Measurements from ENCODE around the gene DPH5. TPM values are rescaled to one million over a fixed set of nuclear protein-coding genes. Genes with fewer than 3 reads are reported as not detected.

Gene DPH5
- total RNA-seq, 2 experiments from 2014 or later = 61.7 to 66.3 TPM

- Mint-ChIP-seq H3K27ac (no peak overlapping the region), H3K9me3 (peaks cover 4% of the 10 kb centered on the region), H3K4me1 (ENCODE audit: low read depth) (peaks cover 54% of the 10 kb centered on the region), H3K4me3 (no peak overlapping the region), H3K36me3 (ENCODE audit: low read depth) (peaks cover 49% of the 10 kb centered on the region), H3K27me3 (ENCODE audit: low read depth) (no peaks in the 10 kb centered on the region)
- intact Hi-C loops (cut with micrococcal nuclease) = loop anchor here (1.0 to 10.0 kb wide), 4 partner anchors 15 to 450 kb away; partner anchors contain the start of gene S1PR1
- DNase-seq = no peak
- CTCF ChIA-PET = interaction anchor here (0.6 to 1.5 kb wide), 3 partner anchors 13 to 284 kb away, joined by 3 read pairs; no protein-coding TSS in a partner anchor
Observed at GRCh38 chr1:101004670-101005069, 20.9 kb downstream of the DPH5 start.

GRCh38 chr1:101004061-101004460 is 21.5 kb downstream of the DPH5 start:
- intact Hi-C loops (cut with micrococcal nuclease) = loop anchor here (1.0 to 10.0 kb wide), 2 partner anchors 63 to 451 kb away; no protein-coding TSS in a partner anchor
- no peak for DNase-seq
- no peaks in the 10 kb centered on the region for H3K27me3 Mint-ChIP-seq (ENCODE audit: low read depth)
- no peak overlapping the region for H3K27ac Mint-ChIP-seq
- no peak overlapping the region for H3K4me3 Mint-ChIP-seq
- CTCF ChIA-PET = interaction anchor here (1.2 kb wide), 1 partner anchor 284 kb away, joined by 3 read pairs; no protein-coding TSS in a partner anchor
- H3K36me3 Mint-ChIP-seq (ENCODE audit: low read depth) = peaks cover 46% of the 10 kb centered on the region
- peaks cover 3% of the 10 kb centered on the region for H3K9me3 Mint-ChIP-seq
- H3K4me1 Mint-ChIP-seq (ENCODE audit: low read depth) = peaks cover 54% of the 10 kb centered on the region

- Mint-ChIP-seq H3K9me3 (peaks cover 3% of the 10 kb centered on the region), H3K27ac (peak overlapping the region; percentile 59), H3K27me3 (ENCODE audit: low read depth) (no peaks in the 10 kb centered on the region), H3K4me1 (ENCODE audit: low read depth) (peaks cover 54% of the 10 kb centered on the region), H3K4me3 (no peak overlapping the region), H3K36me3 (ENCODE audit: low read depth) (peaks cover 42% of the 10 kb centered on the region)
- intact Hi-C loops (cut with micrococcal nuclease) = loop anchor here (10.0 kb wide), 1 partner anchor 452 kb away; no protein-coding TSS in a partner anchor
- DNase-seq = no peak
- CTCF ChIA-PET = no interaction called here
Observed at GRCh38 chr1:101003012-101003650, 22.5 kb downstream of the DPH5 start.

- Mint-ChIP-seq H3K27ac (peak overlapping the region; percentile 59), H3K9me3 (peaks cover 3% of the 10 kb centered on the region), H3K4me1 (ENCODE audit: low read depth) (peaks cover 52% of the 10 kb centered on the region), H3K27me3 (ENCODE audit: low read depth) (no peaks in the 10 kb centered on the region), H3K36me3 (ENCODE audit: low read depth) (peaks cover 40% of the 10 kb centered on the region), H3K4me3 (no peak overlapping the region)
- intact Hi-C loops (cut with micrococcal nuclease) = loop anchor here (10.0 kb wide), 1 partner anchor 452 kb away; no protein-coding TSS in a partner anchor
- CTCF ChIA-PET = no interaction called here
- no peak for DNase-seq
Observed at GRCh38 chr1:101002551-101002950, 23.0 kb downstream of the DPH5 start.

GRCh38 chr1:101000131-101000873 is 25.3 kb downstream of the DPH5 start:
- DNase-seq = no peak
- Mint-ChIP-seq H3K36me3 (ENCODE audit: low read depth) (peaks cover 38% of the 10 kb centered on the region), H3K9me3 (no peaks in the 10 kb centered on the region), H3K27me3 (ENCODE audit: low read depth) (no peaks in the 10 kb centered on the region), H3K4me1 (ENCODE audit: low read depth) (peaks cover 41% of the 10 kb centered on the region), H3K4me3 (no peak overlapping the region), H3K27ac (no peak overlapping the region)
- CTCF ChIA-PET = no interaction called here
- intact Hi-C loops (cut with micrococcal nuclease) = loop anchor here (2.0 to 10.0 kb wide), 2 partner anchors 196 to 454 kb away; no protein-coding TSS in a partner anchor

GRCh38 chr1:100998426-100998825 is 27.2 kb downstream of the DPH5 start:
- Mint-ChIP-seq H3K27ac (no peak overlapping the region), H3K4me3 (no peak overlapping the region), H3K27me3 (ENCODE audit: low read depth) (no peaks in the 10 kb centered on the region), H3K9me3 (no peaks in the 10 kb centered on the region), H3K4me1 (ENCODE audit: low read depth) (peaks cover 33% of the 10 kb centered on the region), H3K36me3 (ENCODE audit: low read depth) (peaks cover 45% of the 10 kb centered on the region)
- DNase-seq = no peak
- intact Hi-C loops (cut with micrococcal nuclease) = no loop called here
- CTCF ChIA-PET = no interaction called here

- no peak for DNase-seq
- Mint-ChIP-seq H3K9me3 (no peaks in the 10 kb centered on the region), H3K4me3 (no peak overlapping the region), H3K27ac (no peak overlapping the region), H3K27me3 (ENCODE audit: low read depth) (no peaks in the 10 kb centered on the region), H3K36me3 (ENCODE audit: low read depth) (peaks cover 58% of the 10 kb centered on the region), H3K4me1 (ENCODE audit: low read depth) (peaks cover 17% of the 10 kb centered on the region)
- CTCF ChIA-PET = interaction anchor here (1.3 kb wide), 1 partner anchor 293 kb away, joined by 3 read pairs; no protein-coding TSS in a partner anchor
- intact Hi-C loops (cut with micrococcal nuclease) = no loop called here
Observed at GRCh38 chr1:100995198-100995988, 30.2 kb downstream of the DPH5 start.

GRCh38 chr1:100989306-100990077 is 36.1 kb downstream of the DPH5 start:
- Mint-ChIP-seq H3K9me3 (peaks cover 2% of the 10 kb centered on the region), H3K4me1 (ENCODE audit: low read depth) (peaks cover 10% of the 10 kb centered on the region), H3K27me3 (ENCODE audit: low read depth) (no peaks in the 10 kb centered on the region), H3K4me3 (no peak overlapping the region), H3K27ac (no peak overlapping the region), H3K36me3 (ENCODE audit: low read depth) (peaks cover 61% of the 10 kb centered on the region)
- no peak for DNase-seq
- intact Hi-C loops (cut with micrococcal nuclease) = no loop called here
- CTCF ChIA-PET = interaction anchor here (0.6 to 1.1 kb wide), 2 partner anchors 37 to 60 kb away, joined by 3 read pairs; no protein-coding TSS in a partner anchor

GRCh38 chr1:100988121-100988520 is 37.5 kb downstream of the DPH5 start:
- no peak overlapping the region for H3K27ac Mint-ChIP-seq
- H3K9me3 Mint-ChIP-seq = peaks cover 2% of the 10 kb centered on the region
- CTCF ChIA-PET = interaction anchor here (0.8 to 1.6 kb wide), 4 partner anchors 11 to 298 kb away, joined by 3 read pairs; no protein-coding TSS in a partner anchor
- DNase-seq = no peak
- intact Hi-C loops (cut with micrococcal nuclease) = no loop called here
- H3K4me3 Mint-ChIP-seq = no peak overlapping the region
- no peaks in the 10 kb centered on the region for H3K27me3 Mint-ChIP-seq (ENCODE audit: low read depth)
- H3K36me3 Mint-ChIP-seq (ENCODE audit: low read depth) = peaks cover 70% of the 10 kb centered on the region
- peaks cover 9% of the 10 kb centered on the region for H3K4me1 Mint-ChIP-seq (ENCODE audit: low read depth)

GRCh38 chr1:100982793-100983192 is 42.8 kb downstream of the DPH5 start:
- CTCF ChIA-PET = no interaction called here
- intact Hi-C loops (cut with micrococcal nuclease) = no loop called here
- no peak for DNase-seq
- H3K4me1 Mint-ChIP-seq (ENCODE audit: low read depth) = peaks cover 6% of the 10 kb centered on the region
- H3K4me3 Mint-ChIP-seq = no peak overlapping the region
- no peaks in the 10 kb centered on the region for H3K27me3 Mint-ChIP-seq (ENCODE audit: low read depth)
- H3K27ac Mint-ChIP-seq = no peak overlapping the region
- H3K36me3 Mint-ChIP-seq (ENCODE audit: low read depth) = peaks cover 71% of the 10 kb centered on the region
- H3K9me3 Mint-ChIP-seq = peaks cover 2% of the 10 kb centered on the region

- H3K4me3 Mint-ChIP-seq = no peak overlapping the region
- no peak overlapping the region for H3K27ac Mint-ChIP-seq
- H3K9me3 Mint-ChIP-seq = no peaks in the 10 kb centered on the region
- intact Hi-C loops (cut with micrococcal nuclease) = no loop called here
- H3K36me3 Mint-ChIP-seq (ENCODE audit: low read depth) = peaks cover 70% of the 10 kb centered on the region
- peaks cover 6% of the 10 kb centered on the region for H3K4me1 Mint-ChIP-seq (ENCODE audit: low read depth)
- no peak for DNase-seq
- no peaks in the 10 kb centered on the region for H3K27me3 Mint-ChIP-seq (ENCODE audit: low read depth)
- CTCF ChIA-PET = no interaction called here
Observed at GRCh38 chr1:100979631-100980030, 46.0 kb downstream of the DPH5 start.

Data from activated naive CD4-positive, alpha-beta T cell treated with anti-CD3 and anti-CD28 coated beads for 36 hours (primary cell).